ENCODE results near the gene HADHA.

HADHA gene

GRCh38 chr2:26243470-26244308 lies 743 bp downstream of the HADHA start:
- DNase-seq = peak; percentile 21

GRCh38 chr2:26241928-26242436 lies 2.5 kb downstream of the HADHA start:
- DNase-seq = no peak

- DNase-seq = no peak
Observed at GRCh38 chr2:26238311-26238958, 6.0 kb downstream of the HADHA start.

- no peak for DNase-seq
Observed at GRCh38 chr2:26237868-26238267, 6.6 kb downstream of the HADHA start.

GRCh38 chr2:26235089-26235488 lies 9.3 kb downstream of the HADHA start:
- no peak for DNase-seq

- no peak for DNase-seq
Observed at GRCh38 chr2:26230806-26231205, 13.6 kb downstream of the HADHA start.

- no peak for DNase-seq
Observed at GRCh38 chr2:26229595-26229994, 14.8 kb downstream of the HADHA start.

- no peak for DNase-seq
Observed at GRCh38 chr2:26224095-26224494, 20.3 kb downstream of the HADHA start.

GRCh38 chr2:26223018-26223417 lies 21.4 kb downstream of the HADHA start:
- no peak for DNase-seq

GRCh38 chr2:26217720-26218119 lies 26.7 kb downstream of the HADHA start:
- no peak for DNase-seq

- no peak for DNase-seq
Observed at GRCh38 chr2:26216587-26216986, 27.8 kb downstream of the HADHA start.

- no peak for DNase-seq
Observed at GRCh38 chr2:26215833-26216232, 28.6 kb downstream of the HADHA start.

- no peak for DNase-seq
Observed at GRCh38 chr2:26214759-26215158, 29.7 kb downstream of the HADHA start.

GRCh38 chr2:26212011-26212410 lies 32.4 kb downstream of the HADHA start:
- no peak for DNase-seq

GRCh38 chr2:26203906-26204305 lies 40.5 kb downstream of the HADHA start:
- DNase-seq = no peak

- no peak for DNase-seq
Observed at GRCh38 chr2:26202981-26203490, 41.4 kb downstream of the HADHA start.

GRCh38 chr2:26197516-26197915 lies 46.9 kb downstream of the HADHA start:
- DNase-seq = no peak

- no peak for DNase-seq
Observed at GRCh38 chr2:26196683-26197418, 47.6 kb downstream of the HADHA start.

GRCh38 chr2:26195040-26195984 lies 49.1 kb downstream of the HADHA start:
- no peak for DNase-seq

GRCh38 chr2:26193578-26194231 lies 50.7 kb downstream of the HADHA start:
- DNase-seq = no peak

GRCh38 chr2:26191316-26192159 lies 52.9 kb downstream of the HADHA start:
- no peak for DNase-seq
